Stimulated activated CD8-positive, alpha-beta memory T cell treated with anti-CD3 and anti-CD28 coated beads, Interleukin-4, amount 100 ng/mL, for 4 hours (primary cell): ENCODE results near the gene CCDC144A.
"Not testable (repeated sequence)": the region's sequence is repeated elsewhere in the genome, so short reads cannot be mapped to it uniquely, and the experiment has no call there.

ENCODE experiments used
- DNase-seq, 2 donors: peaks; one replicate each; pipeline ENCODE4 v3.0.0-alpha.2; 2020; ENCODE audit warnings: low read depth in 2 of 2, low spot score in 1 of 2

Gene CCDC144A, protein sequence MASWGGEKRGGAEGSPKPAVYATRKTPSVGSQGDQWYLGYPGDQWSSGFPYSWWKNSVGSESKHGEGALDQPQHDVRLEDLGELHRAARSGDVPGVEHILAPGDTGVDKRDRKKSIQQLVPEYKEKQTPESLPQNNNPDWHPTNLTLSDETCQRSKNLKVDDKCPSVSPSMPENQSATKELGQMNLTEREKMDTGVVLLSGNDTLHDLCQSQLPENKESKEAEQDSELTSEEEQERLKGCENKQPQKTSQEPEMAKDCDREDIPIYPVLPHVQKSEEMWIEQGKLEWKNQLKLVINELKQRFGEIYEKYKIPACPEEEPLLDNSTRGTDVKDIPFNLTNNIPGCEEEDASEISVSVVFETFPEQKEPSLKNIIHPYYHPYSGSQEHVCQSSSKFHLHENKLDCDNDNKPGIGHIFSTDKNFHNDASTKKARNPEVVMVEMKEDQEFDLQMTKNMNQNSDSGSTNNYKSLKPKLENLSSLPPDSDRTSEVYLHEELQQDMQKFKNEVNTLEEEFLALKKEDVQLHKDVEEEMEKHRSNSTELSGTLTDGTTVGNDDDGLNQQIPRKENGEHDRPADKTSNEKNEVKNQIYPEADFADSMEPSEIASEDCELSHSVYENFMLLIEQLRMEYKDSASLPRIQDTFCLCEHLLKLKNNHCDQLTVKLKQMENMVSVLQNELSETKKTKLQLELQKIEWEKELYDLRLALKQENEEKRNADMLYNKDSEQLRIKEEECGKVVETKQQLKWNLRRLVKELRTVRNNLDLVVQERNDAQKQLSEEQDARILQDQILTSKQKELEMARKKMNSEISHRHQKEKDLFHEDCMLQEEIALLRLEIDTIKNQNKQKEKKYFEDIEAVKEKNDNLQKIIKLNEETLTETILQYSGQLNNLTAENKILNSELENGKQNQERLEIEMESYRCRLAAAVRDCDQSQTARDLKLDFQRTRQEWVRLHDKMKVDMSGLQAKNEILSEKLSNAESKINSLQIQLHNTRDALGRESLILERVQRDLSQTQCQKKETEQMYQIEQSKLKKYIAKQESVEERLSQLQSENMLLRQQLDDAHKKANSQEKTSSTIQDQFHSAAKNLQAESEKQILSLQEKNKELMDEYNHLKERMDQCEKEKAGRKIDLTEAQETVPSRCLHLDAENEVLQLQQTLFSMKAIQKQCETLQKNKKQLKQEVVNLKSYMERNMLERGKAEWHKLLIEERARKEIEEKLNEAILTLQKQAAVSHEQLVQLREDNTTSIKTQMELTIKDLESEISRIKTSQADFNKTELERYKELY (N-terminal part only)

DNA sequence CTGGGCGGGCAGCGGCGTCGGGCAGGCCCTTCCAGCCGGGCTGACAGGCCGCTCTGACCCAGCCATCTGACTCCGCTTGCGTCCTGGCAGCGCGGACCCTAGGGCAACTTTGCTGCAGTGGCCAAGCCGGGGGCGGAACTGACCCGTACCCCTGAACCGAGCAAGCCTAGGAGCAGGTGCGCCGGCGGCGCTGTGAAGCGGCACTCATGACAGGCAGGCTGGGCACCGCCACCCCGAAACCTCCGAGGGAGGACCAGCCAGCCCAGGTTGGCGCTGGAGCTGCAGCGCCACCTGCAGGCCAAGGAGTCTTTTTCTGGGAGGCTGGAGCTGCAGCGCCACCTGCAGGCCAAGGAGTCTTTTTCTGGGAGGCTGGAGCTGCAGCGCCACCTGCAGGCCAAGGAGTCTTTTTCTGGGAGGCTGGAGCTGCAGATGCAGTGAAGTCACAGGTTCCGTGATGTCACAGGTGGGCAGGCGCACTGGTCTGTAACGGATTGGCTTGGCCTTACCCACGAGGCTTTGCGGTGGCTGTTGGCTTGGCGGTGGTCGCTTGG lies at the start of gene CCDC144A:
Gene CCDC144A, plus strand, starts transcription at position 511 of the 551 bp plus-strand sequence. CDS start 160 bp downstream, outside the sequence.
- DNase-seq = peak in 1 of 2 donors; percentile 7

DNA sequence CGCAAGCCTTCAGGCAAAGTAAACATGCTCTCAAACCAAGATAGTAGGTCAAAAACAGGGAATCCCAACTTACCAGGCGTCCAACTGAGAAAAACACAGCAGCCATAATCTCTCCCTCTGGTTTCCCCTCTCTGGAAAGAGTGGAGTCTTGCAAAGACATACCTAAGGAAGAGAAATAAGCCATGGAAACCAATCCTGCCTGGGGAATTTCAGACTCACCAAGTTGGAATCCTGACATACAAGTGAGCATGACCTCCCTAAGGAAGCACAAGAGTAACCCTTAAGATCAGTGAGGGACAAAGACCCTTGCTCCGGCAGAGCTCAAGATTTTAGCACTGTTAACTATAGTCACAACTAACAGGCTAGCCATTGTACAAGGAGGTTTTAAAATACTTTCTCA lies 40.5 kb upstream of the CCDC144A start:
- no peak for DNase-seq

DNA sequence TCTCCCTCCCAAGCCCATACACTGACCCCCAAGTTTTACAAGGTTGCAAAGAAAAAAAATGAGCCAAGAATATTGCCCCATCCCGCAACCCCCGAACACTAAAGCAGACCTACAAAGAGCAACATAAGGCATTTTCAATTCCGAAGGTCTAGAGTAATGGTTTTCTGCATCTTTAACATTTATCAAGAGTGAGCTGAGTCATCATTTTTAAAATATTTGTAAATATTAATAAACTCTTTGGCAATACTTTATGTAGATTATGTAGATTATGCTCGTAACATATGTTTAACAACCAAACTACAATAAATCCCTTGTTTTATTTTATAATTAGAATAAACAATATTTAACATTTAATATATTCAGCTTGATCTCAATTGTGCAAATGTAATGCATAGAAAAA lies 37.8 kb upstream of the CCDC144A start:
- no peak for DNase-seq

DNA sequence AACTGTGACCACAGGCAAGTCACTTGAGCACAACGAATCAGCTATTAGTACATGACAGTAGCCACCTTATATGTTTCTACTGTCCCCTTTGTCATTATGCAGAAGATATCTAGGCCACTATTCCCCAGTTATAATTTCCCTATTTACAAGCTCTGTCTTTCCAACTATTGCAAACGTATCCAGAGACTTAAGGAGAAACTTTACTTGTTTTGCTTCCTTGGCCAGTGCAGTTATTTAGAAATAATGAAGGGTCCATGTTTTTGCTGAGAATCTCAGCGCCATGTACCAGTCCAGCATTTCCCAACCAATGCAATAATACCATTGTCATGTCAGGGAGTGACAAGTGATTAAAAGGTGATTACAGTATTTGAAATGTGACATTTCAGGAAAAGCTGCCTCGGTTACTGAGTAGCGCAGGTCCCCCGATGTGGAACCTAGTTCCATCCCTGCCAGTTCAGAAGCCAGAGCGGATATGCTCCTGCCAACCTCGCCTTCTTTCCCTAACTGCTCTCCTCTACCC lies 37.1 kb upstream of the CCDC144A start:
- DNase-seq = no peak

DNA sequence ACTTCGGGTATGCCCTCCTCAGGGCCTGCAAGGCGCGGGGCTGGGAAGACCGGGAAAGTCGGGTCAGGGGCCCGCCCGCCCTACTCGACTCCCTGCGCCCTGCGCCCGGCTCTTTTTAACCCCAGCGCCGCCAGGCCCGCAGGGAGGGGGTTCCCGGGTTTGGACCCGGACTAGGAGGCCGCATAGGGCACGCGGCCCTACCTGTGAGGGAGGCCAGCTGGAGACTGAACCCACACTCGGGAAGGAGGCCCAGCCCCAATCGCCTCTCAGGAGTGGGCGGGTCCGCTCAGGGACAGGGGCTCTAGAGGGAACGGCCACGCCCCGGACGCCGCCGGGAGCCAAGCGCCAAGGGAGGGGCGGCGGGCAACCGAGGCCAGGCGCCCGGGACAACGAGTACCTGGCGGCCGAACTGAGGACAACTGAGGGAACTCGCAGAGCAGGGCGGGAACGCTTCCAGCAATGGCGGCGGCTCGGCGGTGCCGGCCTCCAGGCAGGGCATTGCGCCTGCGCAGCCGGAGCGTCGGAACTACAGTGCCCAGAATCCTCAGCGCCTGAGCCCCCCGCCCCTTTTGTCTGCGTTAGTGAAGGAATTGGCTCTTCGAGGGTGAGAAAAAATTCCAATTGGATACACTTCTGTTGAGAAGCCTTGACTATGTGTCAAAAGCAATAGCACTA lies 36.5 kb upstream of the CCDC144A start, which contains the start of gene ZNF624:
Gene ZNF624, minus strand, starts transcription at position 484 of the 675 bp plus-strand sequence.
- peak; percentile 65 to 70 for DNase-seq

DNA sequence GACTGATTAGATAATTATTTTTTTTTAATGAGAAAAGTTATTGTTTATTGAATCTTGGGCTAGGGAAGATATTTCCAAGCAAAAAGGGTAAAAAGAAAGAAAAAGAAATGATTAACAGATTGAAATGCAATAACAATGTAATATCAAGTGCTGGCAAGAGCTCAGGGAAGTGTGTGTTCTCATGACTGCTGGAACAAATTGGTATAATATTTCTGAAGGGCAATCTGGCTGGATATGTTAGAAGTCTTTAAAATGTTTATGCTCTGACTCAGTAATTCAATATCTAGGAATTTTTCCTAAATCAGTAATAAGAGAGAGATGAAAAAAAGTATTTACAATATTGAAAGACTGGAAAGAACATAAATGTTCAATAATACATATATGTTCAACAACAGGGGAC lies 28.8 kb upstream of the CCDC144A start:
- no peak for DNase-seq

DNA sequence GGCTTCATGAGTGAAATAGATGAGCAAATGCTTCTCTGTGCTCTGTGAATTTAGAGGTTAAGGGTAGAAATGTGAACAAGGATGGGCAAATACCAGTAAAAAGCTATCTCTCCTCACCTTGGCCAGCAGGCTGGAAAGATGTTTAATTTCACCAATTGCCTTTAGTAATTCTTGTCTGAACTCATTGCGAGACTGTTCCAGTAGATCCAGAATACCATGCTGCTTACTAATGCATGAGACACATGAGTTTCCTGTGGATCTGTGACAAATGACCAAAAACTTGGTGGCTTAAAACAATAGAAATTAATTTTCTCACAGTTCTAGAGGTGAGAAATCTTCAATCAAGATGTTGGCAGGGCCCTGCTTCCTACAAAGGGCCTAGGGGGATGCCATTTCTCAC lies 27.1 kb upstream of the CCDC144A start:
- no peak for DNase-seq

DNA sequence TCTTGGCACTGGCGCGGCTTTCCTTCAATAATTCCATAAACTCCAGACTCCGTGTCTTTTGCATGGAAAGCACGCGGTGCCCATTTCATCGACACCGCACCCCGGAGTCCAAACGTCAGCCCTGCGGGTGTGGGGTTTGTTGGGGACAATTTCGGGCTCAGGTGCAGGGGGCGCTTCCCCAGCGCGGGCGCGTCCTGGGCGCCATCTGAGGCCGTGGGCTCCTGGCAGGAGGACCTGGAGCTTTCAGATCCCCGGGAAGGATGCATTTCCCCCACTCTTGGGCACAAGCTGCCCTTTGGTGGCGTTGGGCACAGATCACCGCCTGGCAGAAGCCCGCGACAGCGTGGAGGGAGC lies 23.5 kb upstream of the CCDC144A start:
- not testable (repeated sequence) for DNase-seq

DNA sequence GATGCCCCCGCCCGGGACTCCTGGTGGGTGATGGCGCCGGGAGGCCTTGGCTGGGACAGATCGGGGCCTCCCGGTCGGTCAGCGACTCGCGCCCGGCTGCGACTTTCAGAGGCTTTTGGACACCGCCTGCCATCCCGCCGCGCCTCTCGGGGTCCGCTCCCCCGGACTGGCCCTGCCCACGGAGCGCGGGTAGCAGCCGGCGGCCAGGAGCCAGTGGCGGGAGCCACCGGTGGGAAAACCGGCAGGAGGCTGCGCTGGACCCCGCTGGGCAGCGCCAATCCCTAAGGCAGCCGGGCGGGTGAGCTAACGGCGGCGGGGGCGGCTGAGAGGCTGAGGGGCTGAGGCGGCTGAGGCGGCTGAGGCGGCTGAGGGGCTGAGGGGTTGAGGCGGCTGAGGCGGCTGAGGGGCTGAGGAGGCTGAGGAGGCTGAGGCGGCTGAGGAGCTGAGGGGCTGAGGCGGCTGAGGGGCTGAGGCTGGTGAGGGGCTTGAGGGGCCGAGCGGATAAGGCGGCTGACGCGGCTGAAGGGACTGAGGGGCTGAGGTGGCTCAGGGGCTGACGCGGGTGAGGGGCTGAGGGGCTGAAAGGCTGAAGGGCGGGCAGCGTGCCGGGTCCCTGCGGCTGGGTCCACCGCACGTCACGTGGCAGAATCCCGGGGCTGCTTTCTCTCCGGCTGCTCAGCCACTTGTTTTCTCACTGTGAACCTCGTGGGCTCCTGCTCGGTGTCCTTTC lies 23.0 kb upstream of the CCDC144A start:
- DNase-seq = not testable (repeated sequence)

DNA sequence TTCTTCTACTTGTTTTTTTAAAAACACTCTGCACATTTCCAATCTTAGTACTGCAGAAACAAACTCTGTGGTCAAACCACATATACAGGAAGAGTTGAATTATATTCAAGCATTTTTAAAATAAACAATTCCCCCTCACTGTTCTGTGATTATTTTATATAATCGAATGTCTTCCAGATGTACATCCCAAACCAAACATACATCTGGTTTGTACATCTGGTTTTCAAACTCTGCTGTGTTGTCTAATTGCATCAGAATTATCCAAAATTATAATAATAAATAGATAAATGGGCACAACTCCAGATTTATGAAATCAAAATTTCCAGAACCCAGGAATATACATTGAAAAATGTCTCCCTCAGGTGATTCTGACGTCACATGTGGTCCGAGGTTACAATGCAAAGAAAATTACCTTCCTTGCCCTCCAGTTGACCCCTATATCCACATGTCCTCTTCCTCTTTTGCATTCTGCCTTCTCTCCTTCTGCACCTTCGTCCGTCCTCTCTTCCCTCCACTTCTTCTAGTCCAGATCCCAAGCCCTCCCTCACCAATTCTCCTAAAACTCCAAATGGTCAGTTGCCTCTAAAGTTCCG lies 13.3 kb upstream of the CCDC144A start:
- no peak for DNase-seq

DNA sequence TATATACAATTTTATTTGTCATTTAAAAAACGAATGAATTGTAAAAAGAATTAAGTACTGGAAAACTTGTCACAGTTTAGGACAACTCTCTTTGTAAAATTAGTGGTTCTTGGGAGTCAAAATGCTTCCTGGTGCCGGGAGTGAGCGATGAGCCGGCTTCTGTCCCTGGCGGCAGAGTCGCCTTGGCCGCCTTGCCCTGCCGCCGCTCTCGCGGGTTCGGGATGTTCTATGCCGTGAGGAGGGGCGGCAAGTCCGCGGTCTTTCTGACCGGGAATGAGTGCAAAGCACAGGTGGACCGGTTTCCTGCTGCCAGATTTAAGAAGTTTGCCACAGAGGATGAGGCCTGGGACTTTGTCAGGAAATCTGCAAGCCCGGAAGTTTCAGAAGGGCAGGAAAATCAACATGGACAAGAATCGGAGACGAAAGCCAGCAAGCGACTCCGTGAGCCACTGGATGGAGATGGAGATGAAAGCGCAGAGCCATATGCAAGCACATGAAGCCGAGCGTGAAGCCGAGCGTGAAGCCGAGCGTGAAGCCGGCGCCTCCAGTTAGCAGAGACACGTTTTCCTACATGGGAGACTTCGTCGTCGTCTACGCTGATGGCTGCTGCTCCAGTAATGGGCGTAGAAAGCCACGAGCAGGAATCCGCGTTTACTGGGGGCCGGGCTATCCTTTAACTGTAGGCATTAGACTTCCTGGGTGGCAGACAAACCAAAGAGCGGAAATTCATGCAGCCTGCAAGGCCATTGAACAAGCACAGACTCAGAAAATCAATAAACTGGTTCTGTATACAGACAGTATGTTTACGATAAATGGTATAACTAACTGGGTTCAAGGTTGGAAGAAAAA lies 6.5 kb upstream of the CCDC144A start:
- not testable (repeated sequence) for DNase-seq

DNA sequence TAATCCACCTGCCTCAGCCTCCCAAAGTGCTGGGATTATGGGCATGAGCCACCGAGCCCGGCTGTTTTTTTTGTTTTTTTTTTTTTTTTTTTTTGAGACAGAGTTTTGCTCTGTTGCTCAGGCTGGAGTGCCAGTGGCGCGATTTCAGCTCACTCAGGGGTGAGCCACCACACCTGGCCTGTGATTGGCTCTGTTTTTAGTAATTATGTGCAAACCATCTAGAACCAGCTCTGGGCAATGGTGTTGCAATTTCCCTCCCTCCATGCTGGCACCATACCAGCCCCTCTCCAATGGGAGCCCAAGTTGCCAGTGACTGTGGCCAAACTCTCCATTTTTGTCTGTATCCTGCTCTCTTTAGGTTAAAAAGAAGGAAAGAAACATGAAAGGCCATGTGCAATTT lies 4.0 kb upstream of the CCDC144A start:
- DNase-seq = not testable (repeated sequence)

DNA sequence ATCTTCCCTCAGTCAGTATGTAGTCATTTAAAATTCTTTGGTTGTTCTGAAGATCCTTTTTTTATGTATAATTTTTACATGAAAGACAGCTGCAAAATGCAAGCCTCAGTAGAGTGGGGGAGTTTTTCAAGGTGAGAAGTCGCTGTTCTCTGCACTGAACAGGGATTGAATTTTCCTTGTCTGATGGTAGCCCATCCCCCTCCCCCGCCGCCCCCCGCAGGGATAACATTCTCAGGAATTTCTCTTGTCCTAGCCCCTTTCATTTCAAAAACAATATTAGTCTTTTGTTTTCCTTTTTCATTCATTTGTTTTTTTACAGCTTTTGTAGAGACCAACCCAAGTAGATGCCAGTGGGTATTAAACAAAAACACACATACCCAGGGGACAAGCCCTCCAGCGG lies 2.9 kb upstream of the CCDC144A start:
- DNase-seq = not testable (repeated sequence)

DNA sequence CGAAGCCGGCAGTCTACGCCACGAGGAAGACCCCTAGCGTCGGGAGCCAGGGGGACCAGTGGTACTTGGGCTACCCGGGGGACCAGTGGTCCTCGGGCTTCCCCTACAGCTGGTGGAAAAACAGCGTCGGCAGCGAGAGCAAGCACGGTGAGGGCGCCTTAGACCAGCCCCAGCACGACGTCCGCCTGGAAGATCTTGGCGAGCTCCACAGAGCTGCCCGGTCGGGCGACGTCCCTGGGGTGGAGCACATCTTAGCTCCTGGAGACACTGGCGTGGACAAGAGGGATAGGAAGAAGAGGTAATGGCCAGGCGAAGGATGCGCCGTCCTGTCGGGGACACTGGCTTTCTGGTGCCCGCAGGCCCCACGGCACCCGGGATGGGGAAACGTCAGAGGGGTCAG lies 406 bp downstream of the CCDC144A start:
- not testable (repeated sequence) for DNase-seq

DNA sequence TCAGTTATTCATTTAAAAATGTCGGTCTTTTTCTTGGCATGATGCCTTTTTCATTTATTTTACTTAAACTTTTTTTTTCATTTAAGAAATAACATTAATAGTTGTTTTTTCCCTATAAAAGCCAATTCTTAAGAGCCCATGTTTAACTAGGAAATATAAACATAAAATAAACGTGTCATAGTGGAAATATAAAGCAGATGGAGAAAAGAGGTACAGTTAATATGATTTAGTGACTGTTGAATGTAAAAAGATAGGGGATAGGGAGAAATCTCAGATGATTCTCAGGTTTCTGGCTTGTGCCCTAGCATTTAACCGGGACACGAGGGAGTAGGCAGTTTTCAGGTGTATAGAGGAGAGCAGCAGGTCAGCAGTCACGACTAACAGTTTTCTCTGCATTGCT lies 7.6 kb downstream of the CCDC144A start:
- not testable (repeated sequence) for DNase-seq

DNA sequence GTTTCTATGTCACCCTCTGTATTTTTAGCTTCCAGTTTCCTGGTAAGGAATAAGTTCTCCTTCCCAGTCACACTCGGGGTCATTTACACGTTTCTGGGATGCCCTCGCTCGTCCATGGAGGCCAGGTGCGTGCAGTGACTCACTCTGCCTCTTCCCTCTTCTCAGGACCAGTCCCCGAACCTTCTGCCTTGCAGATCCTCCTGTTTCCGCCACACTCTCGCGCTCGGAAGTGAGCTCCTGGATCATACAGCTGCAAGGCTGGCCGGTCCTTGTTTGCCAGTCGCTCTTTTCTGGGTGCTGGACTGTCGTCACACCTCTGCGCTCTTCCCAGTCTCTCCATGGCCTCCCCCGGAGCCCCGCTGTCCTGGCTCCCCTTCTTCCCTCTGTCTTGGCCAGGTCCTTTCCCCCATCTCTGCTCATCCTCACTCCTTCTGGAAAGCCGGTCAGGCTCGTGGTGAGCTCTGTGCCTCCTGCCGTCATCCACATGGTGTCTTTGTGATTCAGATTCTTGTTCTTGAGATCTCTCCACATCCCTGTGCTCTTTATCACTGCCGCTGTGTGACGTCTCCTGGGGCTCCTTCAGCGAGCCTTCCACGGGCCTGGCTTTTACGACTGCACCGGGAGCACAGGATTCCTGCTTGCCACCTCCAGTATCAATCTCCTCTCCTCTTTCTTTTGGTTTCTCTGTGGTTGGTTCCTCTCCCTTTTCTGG lies 55.6 kb downstream of the CCDC144A start:
- DNase-seq = not testable (repeated sequence)

DNA sequence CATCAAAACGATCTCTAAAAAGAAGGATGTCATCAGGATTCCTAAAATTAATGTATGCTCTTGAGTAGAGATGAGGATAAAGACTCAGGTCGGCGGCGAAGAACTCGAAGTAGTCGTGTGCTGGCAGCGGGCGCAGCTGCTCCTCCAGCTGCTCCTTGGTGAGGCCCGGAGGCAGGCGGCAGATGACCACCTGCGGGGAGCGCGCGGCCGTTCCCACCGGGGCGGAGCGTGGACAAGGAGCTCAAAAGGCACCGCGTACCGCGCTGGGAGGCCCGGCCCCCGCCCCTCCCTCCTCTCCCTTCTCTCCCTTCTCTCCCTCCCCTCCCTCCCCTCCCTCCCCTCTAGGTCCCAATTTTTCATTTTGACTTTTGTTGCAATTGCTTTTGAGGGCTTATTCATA lies 56.5 kb downstream of the CCDC144A start:
- not testable (repeated sequence) for DNase-seq
